Measurements from ENCODE around the gene MYO10. TPM values are rescaled to one million over a fixed set of nuclear protein-coding genes. Genes with fewer than 3 reads are reported as not detected.

MYO10 gene
- total RNA-seq, 1 donor from 2014 or later = 23.1 TPM

GRCh38 chr5:16944816-16945562 is 8.9 kb upstream of the MYO10 start:
- Mint-ChIP-seq H3K27me3 (ENCODE audit: unreplicated experiment) (no peaks in the 10 kb centered on the region), H3K4me3 (ENCODE audit: unreplicated experiment) (no peak overlapping the region)

DNA sequence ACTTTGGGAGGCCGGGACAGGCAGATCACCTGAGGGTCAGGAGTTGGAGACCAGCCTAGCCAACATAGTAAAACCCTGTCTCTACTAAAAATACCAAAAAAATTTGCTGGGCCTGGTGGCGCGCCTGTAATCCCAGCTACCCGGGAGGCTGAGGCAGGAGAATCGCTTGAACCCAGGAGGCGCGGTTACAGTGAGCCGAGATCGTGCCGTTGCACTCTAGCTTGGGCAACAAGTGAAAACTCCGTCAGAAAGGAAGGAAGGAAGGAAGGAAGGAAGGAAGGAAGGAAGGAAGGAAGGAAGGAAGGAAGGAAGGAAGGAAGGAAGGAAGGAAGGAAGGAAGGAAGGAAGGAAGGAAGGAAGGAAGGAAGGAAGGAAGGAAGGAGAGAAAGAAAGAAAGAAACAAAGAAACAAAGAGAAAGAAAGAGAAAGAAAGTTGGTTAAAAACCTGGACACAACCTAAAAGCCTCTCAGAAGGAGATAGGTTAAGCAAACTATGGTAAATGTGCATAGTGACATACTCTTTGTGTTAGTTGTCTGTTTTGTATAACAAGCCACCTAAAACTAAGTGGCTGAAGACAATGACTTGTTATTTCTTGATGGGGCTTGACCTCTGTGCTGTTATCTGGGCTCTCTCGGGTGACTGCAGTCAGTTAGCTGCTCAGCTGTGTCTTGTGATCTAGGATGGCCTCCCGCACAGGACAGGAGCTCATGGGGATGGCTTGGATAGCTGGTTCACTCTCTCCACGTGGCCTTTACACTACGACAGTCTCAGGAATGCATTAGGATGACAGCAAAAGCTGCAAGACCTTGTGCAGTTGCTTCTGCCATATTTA is 8.0 kb upstream of the MYO10 start:
- H3K9me3 Mint-ChIP-seq (ENCODE audit: unreplicated experiment) = peaks cover 5% of the 10 kb centered on the region
- H3K27ac Mint-ChIP-seq (ENCODE audit: unreplicated experiment) = no peak overlapping the region

More at GRCh38 chr5:16944816-16945562, 8.9 kb upstream of the MYO10 start:
- Mint-ChIP-seq H3K4me1 (ENCODE audit: low read depth, unreplicated experiment) (peaks cover 3% of the 10 kb centered on the region), H3K27ac (ENCODE audit: unreplicated experiment) (no peak overlapping the region), H3K36me3 (ENCODE audit: unreplicated experiment) (peaks cover 11% of the 10 kb centered on the region), H3K9me3 (ENCODE audit: unreplicated experiment) (peaks cover 5% of the 10 kb centered on the region)
- TF ChIP-seq, protein P1, sequence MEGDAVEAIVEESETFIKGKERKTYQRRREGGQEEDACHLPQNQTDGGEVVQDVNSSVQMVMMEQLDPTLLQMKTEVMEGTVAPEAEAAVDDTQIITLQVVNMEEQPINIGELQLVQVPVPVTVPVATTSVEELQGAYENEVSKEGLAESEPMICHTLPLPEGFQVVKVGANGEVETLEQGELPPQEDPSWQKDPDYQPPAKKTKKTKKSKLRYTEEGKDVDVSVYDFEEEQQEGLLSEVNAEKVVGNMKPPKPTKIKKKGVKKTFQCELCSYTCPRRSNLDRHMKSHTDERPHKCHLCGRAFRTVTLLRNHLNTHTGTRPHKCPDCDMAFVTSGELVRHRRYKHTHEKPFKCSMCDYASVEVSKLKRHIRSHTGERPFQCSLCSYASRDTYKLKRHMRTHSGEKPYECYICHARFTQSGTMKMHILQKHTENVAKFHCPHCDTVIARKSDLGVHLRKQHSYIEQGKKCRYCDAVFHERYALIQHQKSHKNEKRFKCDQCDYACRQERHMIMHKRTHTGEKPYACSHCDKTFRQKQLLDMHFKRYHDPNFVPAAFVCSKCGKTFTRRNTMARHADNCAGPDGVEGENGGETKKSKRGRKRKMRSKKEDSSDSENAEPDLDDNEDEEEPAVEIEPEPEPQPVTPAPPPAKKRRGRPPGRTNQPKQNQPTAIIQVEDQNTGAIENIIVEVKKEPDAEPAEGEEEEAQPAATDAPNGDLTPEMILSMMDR (IDR thresholded peaks at IDR 0.05; ENCODE audit: partially characterized antibody, unreplicated experiment) = no peak
- no peak for DNase-seq

DNA sequence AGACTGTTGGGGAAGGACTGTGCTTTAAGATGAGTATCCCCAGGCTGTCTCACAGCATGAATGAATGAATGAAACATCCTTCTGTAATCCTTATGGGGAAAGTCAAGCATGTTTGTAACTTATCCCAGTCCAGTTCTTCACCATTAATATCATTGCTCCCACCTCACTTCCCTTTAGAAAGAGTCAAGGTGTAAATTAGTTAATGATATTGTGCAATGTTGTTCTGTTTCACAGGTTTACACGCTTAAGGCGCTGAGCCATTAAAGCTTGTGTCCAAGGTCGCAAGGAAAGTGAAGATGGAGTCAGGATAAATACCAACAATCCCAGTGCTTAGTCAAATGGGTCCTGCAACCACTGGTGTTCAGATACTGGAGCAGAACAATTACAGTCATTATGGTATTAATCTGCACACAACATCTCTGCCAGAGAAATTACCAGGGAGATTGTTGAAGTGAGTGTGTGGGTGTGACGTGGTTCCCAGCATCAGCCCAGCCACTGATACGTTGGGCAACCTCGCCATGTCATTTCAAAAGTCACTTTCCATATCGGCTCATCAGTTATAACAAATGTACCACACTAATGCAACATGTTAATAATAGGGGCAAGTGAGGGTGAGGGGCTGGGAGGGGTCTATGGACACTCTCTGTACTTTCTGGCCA is 1.5 kb upstream of the MYO10 start:
- TF ChIP-seq, protein P1 (IDR thresholded peaks at IDR 0.05; ENCODE audit: partially characterized antibody, unreplicated experiment) = no peak
- H3K4me1 Mint-ChIP-seq (ENCODE audit: low read depth, unreplicated experiment) = peaks cover 9% of the 10 kb centered on the region
- peaks cover 3% of the 10 kb centered on the region for H3K27me3 Mint-ChIP-seq (ENCODE audit: unreplicated experiment)
- H3K4me3 Mint-ChIP-seq (ENCODE audit: unreplicated experiment) = peak overlapping the region; percentile 75
- no peaks in the 10 kb centered on the region for H3K36me3 Mint-ChIP-seq (ENCODE audit: unreplicated experiment)
- peaks cover 15% of the 10 kb centered on the region for H3K9me3 Mint-ChIP-seq (ENCODE audit: unreplicated experiment)
- no peak for DNase-seq
- no peak overlapping the region for H3K27ac Mint-ChIP-seq (ENCODE audit: unreplicated experiment)

More for the DNA sequence above, 8.0 kb upstream of the MYO10 start:
- no peak for DNase-seq
- Mint-ChIP-seq H3K4me1 (ENCODE audit: low read depth, unreplicated experiment) (peaks cover 3% of the 10 kb centered on the region), H3K4me3 (ENCODE audit: unreplicated experiment) (no peak overlapping the region), H3K27me3 (ENCODE audit: unreplicated experiment) (no peaks in the 10 kb centered on the region), H3K36me3 (ENCODE audit: unreplicated experiment) (peaks cover 11% of the 10 kb centered on the region)
- TF ChIP-seq, protein P1 (IDR thresholded peaks at IDR 0.05; ENCODE audit: partially characterized antibody, unreplicated experiment) = no peak

DNA sequence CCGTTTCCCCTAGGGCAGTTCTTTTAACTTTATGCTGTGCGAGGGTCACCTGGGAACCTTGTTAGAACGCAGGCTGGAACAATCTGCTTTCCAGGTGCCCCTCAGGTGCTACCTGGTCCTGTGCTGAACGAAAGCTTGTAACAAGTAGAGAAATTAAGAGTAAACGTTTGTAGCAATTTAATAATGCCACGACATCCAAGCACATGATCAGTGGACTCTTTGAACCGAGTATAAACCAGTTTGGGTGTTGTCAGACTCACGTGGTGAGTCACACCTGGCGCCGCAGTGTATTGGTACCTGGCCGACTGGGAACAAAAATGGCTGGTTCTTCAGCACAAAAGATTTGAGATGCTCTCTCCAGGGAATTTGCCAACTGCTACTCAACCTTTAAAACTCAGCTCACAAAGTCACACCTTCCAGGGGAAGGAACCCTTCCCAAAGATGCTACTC is 926 bp upstream of the MYO10 start:
- peak overlapping the region; percentile 17 for H3K27ac Mint-ChIP-seq (ENCODE audit: unreplicated experiment)

More for the DNA sequence above, 926 bp upstream of the MYO10 start:
- Mint-ChIP-seq H3K9me3 (ENCODE audit: unreplicated experiment) (peaks cover 13% of the 10 kb centered on the region), H3K27me3 (ENCODE audit: unreplicated experiment) (peaks cover 3% of the 10 kb centered on the region), H3K36me3 (ENCODE audit: unreplicated experiment) (no peaks in the 10 kb centered on the region), H3K4me3 (ENCODE audit: unreplicated experiment) (peak overlapping the region; percentile 86), H3K4me1 (ENCODE audit: low read depth, unreplicated experiment) (peaks cover 13% of the 10 kb centered on the region)
- DNase-seq = no peak
- TF ChIP-seq, protein P1 (IDR thresholded peaks at IDR 0.05; ENCODE audit: partially characterized antibody, unreplicated experiment) = no peak

All from glutamatergic neuron (in vitro differentiated cells).